NCI-H1092 (cell line): ENCODE measurements around the gene MPPED1.

Experiments used
- DNase-seq: peaks from one replicate; lab custom pipeline; 2025; lab: John Stamatoyannopoulos, UW

MPPED1 gene

GRCh38 chr22:43392385-43392989 is 19.3 kb upstream of the MPPED1 start:
- no peak for DNase-seq

- no peak for DNase-seq
Measured at GRCh38 chr22:43393132-43393843, 18.5 kb upstream of the MPPED1 start.

DNA sequence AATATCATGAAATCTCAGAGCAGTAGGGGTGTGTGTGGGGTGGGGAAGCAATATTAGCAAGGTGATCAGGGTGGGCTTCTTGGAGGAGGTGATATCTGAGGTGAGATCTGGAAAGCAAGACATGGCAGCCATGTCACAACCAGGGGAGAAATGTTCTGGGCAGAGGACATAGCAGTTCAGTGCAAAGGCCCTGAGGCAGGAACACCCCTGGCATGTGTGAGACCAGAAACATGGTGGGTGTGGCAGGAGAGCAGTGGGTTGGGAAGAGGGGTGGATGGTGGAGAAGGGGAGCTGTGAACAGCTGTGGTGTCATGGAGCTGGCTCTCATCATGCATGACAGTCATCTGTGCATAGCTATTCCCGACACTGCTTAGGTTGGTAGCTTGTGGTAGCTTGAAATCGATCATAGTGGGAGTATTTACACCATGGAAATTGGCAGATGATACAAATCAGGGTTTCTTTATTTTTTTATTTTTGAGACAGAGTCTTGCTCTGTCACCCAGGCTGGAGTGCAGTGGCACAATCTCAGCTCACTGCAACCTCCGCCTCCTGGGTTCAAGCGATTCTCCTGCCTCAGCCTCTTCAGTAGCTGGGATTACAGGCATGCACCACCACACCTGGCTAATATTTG is 17.9 kb upstream of the MPPED1 start:
- no peak for DNase-seq

GRCh38 chr22:43395086-43395695 is 16.6 kb upstream of the MPPED1 start:
- no peak for DNase-seq

DNA sequence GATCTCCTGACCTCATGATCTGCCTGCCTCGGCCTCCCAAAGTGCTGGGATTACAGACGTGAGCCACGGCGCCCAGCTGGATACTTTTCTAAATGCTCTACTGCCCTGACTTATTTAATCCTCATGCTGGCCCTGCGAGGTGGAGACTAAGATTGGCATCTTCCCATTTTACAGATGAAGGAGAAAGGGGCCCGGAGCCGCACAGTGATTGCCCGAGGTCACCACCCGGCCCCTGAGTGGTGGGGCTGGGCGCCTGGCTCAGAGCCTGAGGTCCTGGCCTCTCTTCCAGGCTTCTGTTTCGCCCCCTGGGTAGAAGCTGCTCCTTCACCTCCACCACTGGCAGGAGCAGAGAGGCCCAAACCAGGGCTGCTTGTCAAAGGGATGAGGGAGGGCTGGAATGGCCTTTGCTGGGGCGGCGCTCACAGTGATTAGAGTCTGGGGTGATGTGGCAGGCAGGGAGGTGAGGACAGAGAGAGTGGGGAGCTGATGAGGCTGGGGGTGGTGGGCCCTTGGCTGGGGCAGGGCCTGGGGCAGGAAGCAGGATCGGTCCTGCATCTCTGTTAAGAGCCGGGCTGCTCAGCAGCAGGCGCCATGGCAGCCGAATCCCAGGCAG is 15.4 kb upstream of the MPPED1 start:
- no peak for DNase-seq

- DNase-seq = peak; percentile 40
Measured at GRCh38 chr22:43396934-43397457, 14.8 kb upstream of the MPPED1 start.

- DNase-seq = no peak
Measured at GRCh38 chr22:43397766-43398165, 14.0 kb upstream of the MPPED1 start.

DNA sequence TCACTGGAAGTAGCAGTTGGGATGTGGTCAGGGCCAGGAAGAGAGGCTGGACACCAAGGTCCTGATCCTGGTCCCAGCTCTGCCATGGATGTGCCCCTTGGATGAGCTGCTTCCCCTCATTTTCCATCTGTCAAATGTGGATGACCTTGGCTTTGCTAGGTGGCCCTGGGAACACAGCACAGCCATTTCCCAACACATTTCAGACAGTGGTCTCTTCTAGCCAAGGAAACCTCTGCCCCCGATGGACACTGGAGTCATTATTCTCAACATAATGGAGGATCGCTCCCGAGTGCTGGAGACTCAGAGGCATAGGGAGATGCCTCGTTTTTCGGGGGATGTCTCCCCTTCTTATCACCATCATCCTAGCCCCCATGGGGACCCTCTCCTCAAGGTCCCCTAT is 13.6 kb upstream of the MPPED1 start:
- DNase-seq = no peak

GRCh38 chr22:43398910-43399309 is 12.9 kb upstream of the MPPED1 start:
- no peak for DNase-seq

DNA sequence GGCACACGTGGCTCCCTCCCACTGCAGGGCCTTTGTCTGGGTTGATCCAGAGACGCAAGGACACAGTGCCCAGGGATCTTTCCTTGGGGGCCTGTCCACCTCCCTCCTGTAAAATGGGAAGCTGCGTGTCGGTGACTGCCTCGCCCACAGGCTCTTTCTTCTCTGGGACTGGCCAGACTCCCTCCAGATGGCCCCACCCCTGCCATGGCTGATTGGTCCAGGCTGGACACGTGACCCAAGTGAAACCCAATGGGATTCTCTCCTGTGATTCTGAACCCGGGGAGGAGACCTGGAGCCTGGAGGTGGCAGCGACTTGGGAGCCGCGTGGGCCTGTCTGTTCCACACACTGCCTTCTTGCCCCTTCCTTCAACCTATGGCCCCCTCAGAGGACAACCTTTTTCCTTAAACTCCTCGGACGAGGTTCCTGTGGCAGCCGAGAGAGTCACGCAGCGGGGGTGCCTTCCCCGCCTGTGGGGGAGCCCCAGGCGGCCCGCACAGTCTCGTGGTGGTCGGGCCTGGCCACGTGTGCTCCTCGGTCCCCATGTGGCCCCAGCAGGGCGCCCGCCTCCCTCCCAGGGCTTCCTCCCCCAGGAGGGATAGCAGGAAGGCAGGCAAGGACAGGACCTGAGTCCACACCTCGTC is 12.4 kb upstream of the MPPED1 start:
- DNase-seq = no peak

DNA sequence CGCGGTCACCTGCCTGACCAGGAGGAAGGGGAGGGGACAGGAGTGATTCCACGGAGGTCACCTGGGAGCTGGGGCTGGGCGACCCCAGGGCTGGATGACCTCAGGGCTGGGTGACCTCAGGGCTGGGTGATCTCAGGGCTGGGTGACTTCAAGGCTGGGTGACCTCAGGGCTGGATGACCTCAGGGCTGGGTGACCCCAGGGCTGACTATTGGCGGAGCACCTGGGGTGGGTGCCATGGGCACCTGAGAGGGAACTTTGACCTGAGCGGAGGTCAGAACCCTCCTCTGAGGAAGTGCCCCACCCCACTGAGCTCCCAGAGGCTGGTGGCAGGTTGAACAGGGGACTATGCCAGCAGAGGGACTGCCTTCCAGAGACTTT is 11.8 kb upstream of the MPPED1 start:
- no peak for DNase-seq

GRCh38 chr22:43400449-43400848 is 11.4 kb upstream of the MPPED1 start:
- DNase-seq = no peak

- no peak for DNase-seq
Measured at GRCh38 chr22:43401233-43401632, 10.6 kb upstream of the MPPED1 start.

DNA sequence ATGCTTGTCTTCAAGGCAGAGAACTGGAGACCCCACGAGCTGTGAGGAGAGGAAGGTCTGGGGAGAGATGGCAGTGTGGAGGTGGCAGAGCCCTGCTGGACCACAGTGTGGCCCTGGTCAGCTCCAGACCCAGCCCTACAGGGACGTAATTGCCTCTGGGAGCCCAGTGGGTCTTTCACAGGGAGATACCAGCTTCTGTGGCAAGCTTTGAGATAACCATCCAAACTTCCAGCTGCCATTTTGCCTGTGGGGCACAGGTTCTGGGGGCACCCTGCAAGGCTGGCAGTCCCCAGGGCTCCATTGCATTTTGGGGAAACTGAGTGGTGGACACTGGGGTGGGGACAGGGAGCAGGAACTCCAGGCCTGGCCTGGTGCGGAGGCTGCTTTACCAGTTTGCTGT is 10.2 kb upstream of the MPPED1 start:
- DNase-seq = no peak

DNA sequence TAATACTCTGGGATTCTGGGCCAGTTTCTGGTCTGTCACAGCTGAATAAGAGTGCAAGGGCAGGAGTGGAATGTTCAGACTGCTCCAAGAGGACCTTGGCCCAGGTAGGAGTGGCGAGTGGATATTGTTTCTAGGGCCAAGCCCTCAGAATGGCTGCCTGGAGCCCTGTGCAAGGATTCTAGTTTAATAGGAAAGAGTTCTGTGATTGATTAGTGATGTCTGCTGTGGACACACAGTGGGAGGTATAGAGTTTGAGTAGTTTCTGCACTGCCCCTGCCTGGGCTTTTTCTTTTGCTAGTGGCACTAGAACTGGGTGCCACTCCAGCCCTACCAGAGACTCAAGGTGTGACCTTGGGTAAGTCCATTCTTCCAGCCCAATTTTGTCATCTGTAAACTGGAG is 9.7 kb upstream of the MPPED1 start:
- no peak for DNase-seq

- DNase-seq = no peak
Measured at GRCh38 chr22:43404673-43405385, 7.0 kb upstream of the MPPED1 start.

- DNase-seq = no peak
Measured at GRCh38 chr22:43406186-43406790, 5.5 kb upstream of the MPPED1 start.

DNA sequence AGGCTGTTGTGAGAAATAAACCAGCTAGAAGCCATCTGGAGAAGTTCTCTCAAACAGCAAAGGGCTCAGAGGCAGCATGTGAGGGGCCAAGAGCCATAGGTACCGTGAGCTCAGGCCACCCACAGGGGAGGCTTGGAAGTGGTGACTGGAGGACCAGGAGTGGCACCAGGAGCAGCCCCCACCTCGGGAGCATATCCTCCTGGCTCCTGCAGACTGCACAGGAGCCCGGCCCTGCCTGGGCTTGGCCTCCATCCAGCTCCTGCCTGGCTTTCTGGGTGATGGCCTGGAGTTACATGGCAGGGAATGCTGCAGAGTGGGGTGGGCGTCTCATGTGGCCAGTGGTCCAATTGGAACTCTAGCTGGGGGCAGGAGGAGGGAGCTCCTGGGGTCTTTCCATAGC is 4.2 kb upstream of the MPPED1 start:
- no peak for DNase-seq

GRCh38 chr22:43408009-43408408 is 3.8 kb upstream of the MPPED1 start:
- no peak for DNase-seq

GRCh38 chr22:43409046-43409445 is 2.8 kb upstream of the MPPED1 start:
- no peak for DNase-seq

GRCh38 chr22:43409800-43410199 is 2.0 kb upstream of the MPPED1 start:
- DNase-seq = no peak
